B cell (primary cell): Measurements from ENCODE around the gene RNF212B. TPM values are rescaled to one million over a fixed set of nuclear protein-coding genes. Genes with fewer than 3 reads are reported as not detected.

Experiments used
- ATAC-seq: fragments of 200-7000 bp; cut with Tn5 transposase; one replicate; pipeline ENCODE4 v1.10.0; 2021; ENCODE audit warnings: low read depth, mild to moderate bottlenecking, moderate number of reproducible peaks, moderate library complexity
- CTCF ChIA-PET: fragments of 350-600 bp; sonication (Branson Sonifier 250); formaldehyde crosslinking; loops from one replicate; lab custom pipeline; 2021; ENCODE audit warnings: antibody characterized with exemption, inconsistent platforms; lab: Charles Lee
- POLR2A ChIA-PET: fragments of 350-600 bp; sonication (Branson Sonifier 250); formaldehyde crosslinking; loops from one replicate; lab custom pipeline; 2021; ENCODE audit warnings: antibody characterized with exemption; lab: Charles Lee
- DNase-seq: peaks from one replicate; pipeline ENCODE4 v3.0.0; 2013
- H2AFZ ChIP-seq: 2 replicates; pipeline ENCODE4 v1.6.1; 2012; ENCODE audit warnings: mild to moderate bottlenecking, low read depth, low read length; ENCODE audit not compliant: insufficient read depth, poor library complexity, severe bottlenecking
- H3K27ac ChIP-seq, 2 donors: 1 replicate in 1 of 2; 2 replicates in 1 of 2; pipeline ENCODE4 v1.5.1; 2012 to 2013; ENCODE audit warnings: low read length in 2 of 2, mild to moderate bottlenecking in 2 of 2, moderate library complexity in 1 of 2
- H3K27me3 ChIP-seq, 4 experiments: fragments of 200-600 bp in 1 of 4; sonication (generic) in 1 of 4; replicated peaks in 1 of 4; 1 replicate in 2 of 4; 2 replicates in 2 of 4; pipeline versions ENCODE4 v1.6.1 to v1.7.0; 2013 to 2016; ENCODE audit warnings: low read length in 3 of 4, mild to moderate bottlenecking in 2 of 4, mixed read lengths in 1 of 4, moderate library complexity in 1 of 4; ENCODE audit not compliant: insufficient read depth in 4 of 4, control insufficient read depth in 3 of 4; ENCODE audit errors: control extremely low read depth in 1 of 4
- H3K36me3 ChIP-seq, 2 experiments: replicated peaks in 1 of 2; 1 replicate in 1 of 2; 2 replicates in 1 of 2; pipeline versions ENCODE4 v1.6.1 to v1.7.1; 2013; ENCODE audit warnings: low read length in 1 of 2; ENCODE audit not compliant: insufficient read depth in 2 of 2, control insufficient read depth in 1 of 2; ENCODE audit errors: control extremely low read depth in 1 of 2, extremely low read depth in 1 of 2
- H3K4me1 ChIP-seq, 2 donors: fragments of 200-600 bp in 1 of 2; sonication (generic) in 1 of 2; 1 replicate in 1 of 2; 2 replicates in 1 of 2; pipeline versions ENCODE4 v1.5.1 to v1.6.1; 2013 to 2017; ENCODE audit warnings: low read length in 2 of 2; ENCODE audit not compliant: control insufficient read depth in 2 of 2, insufficient read depth in 2 of 2
- H3K4me2 ChIP-seq: replicated peaks from 2 replicates; pipeline ENCODE3; 2012; ENCODE audit warnings: mild to moderate bottlenecking, low read depth, low read length; ENCODE audit not compliant: poor library complexity, severe bottlenecking
- H3K4me3 ChIP-seq, 5 experiments: fragments of 200-600 bp in 1 of 5; sonication (generic) in 1 of 5; 1 replicate in 3 of 5; 2 replicates in 2 of 5; pipeline versions ENCODE4 v1.5.1 to v1.7.0; 2011 to 2016; ENCODE audit warnings: low read length in 4 of 5, mild to moderate bottlenecking in 4 of 5, low read depth in 2 of 5, control low read depth in 1 of 5, moderate library complexity in 1 of 5; ENCODE audit not compliant: insufficient read depth in 1 of 5; ENCODE audit errors: control extremely low read depth in 1 of 5, extremely low read depth in 1 of 5
- H3K79me2 ChIP-seq: fragments of 200-600 bp; sonication (generic); one replicate; pipeline ENCODE4 v1.6.0; 2016; ENCODE audit warnings: low read length; ENCODE audit not compliant: control insufficient read depth, insufficient read depth
- H3K9ac ChIP-seq: fragments of 200-600 bp; sonication (generic); 2 replicates; pipeline ENCODE4 v1.6.1; 2017; ENCODE audit warnings: mild to moderate bottlenecking, low read length, moderate library complexity
- H3K9me3 ChIP-seq, 3 donors: one replicate each; pipeline versions ENCODE4 v1.6.1 to v1.7.1; 2013; ENCODE audit warnings: low read length in 2 of 3; ENCODE audit not compliant: control insufficient read depth in 2 of 3, insufficient read depth in 1 of 3; ENCODE audit errors: control extremely low read depth in 1 of 3
- H4K20me1 ChIP-seq: 2 replicates; pipeline ENCODE4 v1.6.0; 2012; ENCODE audit warnings: mild to moderate bottlenecking, low read length; ENCODE audit not compliant: insufficient read depth, control insufficient read depth, poor library complexity, severe bottlenecking
- H3K27ac Mint-ChIP-seq: one replicate; pipeline ENCODE4 v1.8.0; 2021; ENCODE audit warnings: mixed read lengths
- H3K27me3 Mint-ChIP-seq: one replicate; pipeline ENCODE4 v1.8.0; 2021; ENCODE audit warnings: mixed read lengths
- H3K4me1 Mint-ChIP-seq: one replicate; pipeline ENCODE4 v1.8.0; 2021; ENCODE audit warnings: mixed read lengths
- H3K4me3 Mint-ChIP-seq: one replicate; pipeline ENCODE4 v1.8.0; 2021; ENCODE audit warnings: mixed read lengths
- H3K9me3 Mint-ChIP-seq: one replicate; pipeline ENCODE4 v1.8.0; 2022; ENCODE audit warnings: mixed read lengths; ENCODE audit not compliant: insufficient read depth
- CTCF ChIP-seq: fragments of 200-600 bp; IDR thresholded peaks from one replicate; pipeline ENCODE4 v1.8.0; 2022; ENCODE audit warnings: antibody characterized with exemption, mild to moderate bottlenecking
- EZH2 ChIP-seq: IDR thresholded peaks from 2 replicates; pipeline ENCODE4 v1.6.1; 2012; ENCODE audit warnings: borderline replicate concordance, low read depth, mild to moderate bottlenecking, moderate library complexity, low read length; ENCODE audit not compliant: insufficient read depth, poor library complexity, severe bottlenecking
- WGBS: methylation state at CpG from one replicate; pipeline ENCODE4 v1.1.5; 2013; ENCODE audit warnings: missing lambda C conversion rate; ENCODE audit not compliant: insufficient coverage; 5-methylcytosine and 5-hydroxymethylcytosine counted together
- intact Hi-C: fragments of 100-400 bp; cut with micrococcal nuclease; formaldehyde crosslinking; loops from one replicate; pipeline ENCODE4 v1.10.0; 2022
- polyA plus RNA-seq: library from polyadenylated mRNA; depleted of rRNA; stranded (reverse); fragments of >200 nt; gene quantifications from 2 replicates; pipeline ENCODE4 v1.2.3, GENCODE V29; 2012
- total RNA-seq, 2 donors: library from RNA; stranded (reverse); fragments of 120-200 nt in 1 of 2; gene quantifications; 1 replicate in 1 of 2; 2 replicates in 1 of 2; pipeline versions ENCODE4 v1.2.3 to v1.2.4, GENCODE V29; 2013 to 2022

RNF212B gene
- total and polyA plus RNA-seq, 2 donors (not counting 1 experiment from before 2014, with no cell fraction given) = not detected

- ATAC-seq = no peak
- Histone ChIP-seq H3K79me2 (no peaks in the 10 kb centered on the region), H3K4me2 (no peak overlapping the region), H3K4me3 (no peak overlapping the region), H3K9ac (no peak overlapping the region), H3K36me3 (no peaks in the 10 kb centered on the region), H3K27me3 (no peaks in the 10 kb centered on the region), H3K27ac (no peak overlapping the region), H4K20me1 (no peaks in the 10 kb centered on the region), H3K9me3 (no peaks in the 10 kb centered on the region), H2AFZ (no peak overlapping the region), H3K4me1 (peaks cover 9 to 10% of the 10 kb centered on the region in 2 donors)
- Mint-ChIP-seq H3K27ac (no peak overlapping the region), H3K27me3 (no peaks in the 10 kb centered on the region), H3K4me1 (peaks cover 15% of the 10 kb centered on the region), H3K4me3 (no peak overlapping the region), H3K9me3 (no peaks in the 10 kb centered on the region)
- DNase-seq = no peak
- CTCF ChIA-PET = no interaction called here
- POLR2A ChIA-PET = interaction anchor here (0.6 to 0.7 kb wide), 2 partner anchors 9 to 13 kb away, joined by 3 read pairs; no protein-coding TSS in a partner anchor
- intact Hi-C loops = no loop called here
- no peak for TF ChIP-seq CTCF
- TF ChIP-seq EZH2 = no peak
- WGBS = 94% methylated on average over 4 of the region's 5 CpGs
Measured at GRCh38 chr14:23316300-23316699, 78.6 kb downstream of the RNF212B start.
